Panc1 (cell line): ENCODE data around the gene CRHBP.
"Not testable (repeated sequence)": the region's sequence is repeated elsewhere in the genome, so short reads cannot be mapped to it uniquely, and the experiment has no call there.

Source experiments
- POLR2AphosphoS5 ChIP-seq: IDR thresholded peaks from 2 replicates; pipeline ENCODE4 v1.6.1; 2012; ENCODE audit warnings: mild to moderate bottlenecking, low read depth, low read length, moderate library complexity
- TF ChIP-seq, protein P1 (sequence below): fragments of 450-650 bp; IDR thresholded peaks from 2 replicates; pipeline ENCODE4 v1.5.1; 2017; ENCODE audit warnings: mild to moderate bottlenecking

DNA sequence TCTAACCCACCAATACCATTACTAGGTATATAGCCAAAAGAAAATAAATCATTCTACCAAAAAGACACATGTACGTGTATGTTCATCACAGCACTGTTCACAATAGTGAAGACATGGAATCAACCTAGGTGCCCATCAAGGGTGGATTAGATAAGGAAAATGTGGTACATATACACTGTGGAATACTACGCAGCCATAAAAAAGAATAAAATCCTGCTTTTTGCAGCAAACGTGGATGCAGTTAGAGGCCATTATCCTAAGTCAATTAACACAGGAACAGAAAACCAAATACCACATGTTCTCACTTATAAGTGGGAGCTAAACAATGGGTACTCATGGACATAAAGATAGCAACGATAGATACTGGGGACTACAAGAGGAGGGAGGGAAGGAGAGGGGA is 45.4 kb downstream of the CRHBP start:
- TF ChIP-seq, protein P1, sequence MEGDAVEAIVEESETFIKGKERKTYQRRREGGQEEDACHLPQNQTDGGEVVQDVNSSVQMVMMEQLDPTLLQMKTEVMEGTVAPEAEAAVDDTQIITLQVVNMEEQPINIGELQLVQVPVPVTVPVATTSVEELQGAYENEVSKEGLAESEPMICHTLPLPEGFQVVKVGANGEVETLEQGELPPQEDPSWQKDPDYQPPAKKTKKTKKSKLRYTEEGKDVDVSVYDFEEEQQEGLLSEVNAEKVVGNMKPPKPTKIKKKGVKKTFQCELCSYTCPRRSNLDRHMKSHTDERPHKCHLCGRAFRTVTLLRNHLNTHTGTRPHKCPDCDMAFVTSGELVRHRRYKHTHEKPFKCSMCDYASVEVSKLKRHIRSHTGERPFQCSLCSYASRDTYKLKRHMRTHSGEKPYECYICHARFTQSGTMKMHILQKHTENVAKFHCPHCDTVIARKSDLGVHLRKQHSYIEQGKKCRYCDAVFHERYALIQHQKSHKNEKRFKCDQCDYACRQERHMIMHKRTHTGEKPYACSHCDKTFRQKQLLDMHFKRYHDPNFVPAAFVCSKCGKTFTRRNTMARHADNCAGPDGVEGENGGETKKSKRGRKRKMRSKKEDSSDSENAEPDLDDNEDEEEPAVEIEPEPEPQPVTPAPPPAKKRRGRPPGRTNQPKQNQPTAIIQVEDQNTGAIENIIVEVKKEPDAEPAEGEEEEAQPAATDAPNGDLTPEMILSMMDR = not testable (repeated sequence)
- TF ChIP-seq POLR2AphosphoS5 = not testable (repeated sequence)
